ENCODE results near the gene APBA2.
"Not testable (repeated sequence)": the region's sequence is repeated elsewhere in the genome, so short reads cannot be mapped to it uniquely, and the experiment has no call there.

APBA2 gene

DNA sequence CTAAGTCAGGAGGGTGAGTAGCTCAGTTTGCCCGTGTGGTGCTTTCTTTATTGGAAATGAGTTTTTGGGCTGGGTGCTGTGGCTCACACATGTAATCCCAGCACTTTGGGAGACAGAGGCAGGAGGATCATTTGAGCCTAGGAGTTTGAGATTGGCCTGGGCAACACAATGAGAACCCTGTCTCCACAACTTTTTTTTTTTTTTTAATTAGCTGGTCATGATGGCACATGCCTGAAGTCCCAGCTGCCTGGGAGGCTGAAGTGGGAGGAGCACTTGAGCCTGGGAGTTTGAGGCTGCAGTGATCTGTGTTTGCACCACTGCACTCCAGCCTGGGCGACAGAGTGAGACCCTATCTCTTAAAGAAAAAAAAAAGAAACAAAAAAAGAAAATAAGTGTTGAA is 208.9 kb downstream of the APBA2 start:
- DNase-seq: peak; percentile 13

- no peak for DNase-seq
Measured at GRCh38 chr15:29095746-29096145, 210.0 kb downstream of the APBA2 start.

DNA sequence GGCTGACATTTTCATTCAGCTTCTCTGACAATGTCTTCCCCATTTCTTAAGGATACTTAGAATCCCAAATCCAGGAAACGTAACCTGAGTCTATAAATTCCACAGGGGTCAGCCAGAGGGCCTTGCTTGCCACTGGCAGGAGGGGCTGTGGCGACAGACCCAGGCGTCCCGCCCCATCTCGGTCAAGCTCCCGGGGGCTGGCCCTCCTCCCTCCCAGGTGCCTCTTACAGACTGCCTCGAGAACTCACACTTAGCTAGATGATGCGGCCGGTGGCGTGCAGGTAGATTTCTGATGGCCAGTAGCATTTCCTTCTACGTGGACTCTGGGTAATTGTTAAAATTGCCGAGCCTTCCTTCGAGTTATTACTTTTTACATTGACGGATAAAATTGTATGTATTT is 211.4 kb downstream of the APBA2 start:
- DNase-seq: no peak

DNA sequence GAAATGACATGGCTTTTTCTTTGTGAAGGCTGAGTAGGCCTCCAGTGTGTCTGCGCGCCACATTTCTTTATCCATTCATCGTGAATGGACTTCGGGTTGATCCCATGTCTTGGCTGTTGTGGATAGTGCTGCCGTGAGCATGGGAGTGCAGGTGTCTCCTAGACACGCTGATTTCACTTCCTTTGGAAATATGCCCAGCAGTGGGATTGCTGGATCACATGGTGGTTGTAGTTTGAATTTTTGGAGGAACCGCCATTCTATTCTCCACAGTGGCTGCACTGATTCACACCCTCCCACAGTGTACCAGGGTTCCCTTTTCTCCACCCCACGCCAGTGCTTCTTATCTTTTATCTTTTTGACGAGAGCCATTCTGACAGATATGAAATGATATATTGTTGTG is 212.2 kb downstream of the APBA2 start:
- no peak for DNase-seq

GRCh38 chr15:29098652-29099051 is 212.9 kb downstream of the APBA2 start:
- no peak for DNase-seq

DNA sequence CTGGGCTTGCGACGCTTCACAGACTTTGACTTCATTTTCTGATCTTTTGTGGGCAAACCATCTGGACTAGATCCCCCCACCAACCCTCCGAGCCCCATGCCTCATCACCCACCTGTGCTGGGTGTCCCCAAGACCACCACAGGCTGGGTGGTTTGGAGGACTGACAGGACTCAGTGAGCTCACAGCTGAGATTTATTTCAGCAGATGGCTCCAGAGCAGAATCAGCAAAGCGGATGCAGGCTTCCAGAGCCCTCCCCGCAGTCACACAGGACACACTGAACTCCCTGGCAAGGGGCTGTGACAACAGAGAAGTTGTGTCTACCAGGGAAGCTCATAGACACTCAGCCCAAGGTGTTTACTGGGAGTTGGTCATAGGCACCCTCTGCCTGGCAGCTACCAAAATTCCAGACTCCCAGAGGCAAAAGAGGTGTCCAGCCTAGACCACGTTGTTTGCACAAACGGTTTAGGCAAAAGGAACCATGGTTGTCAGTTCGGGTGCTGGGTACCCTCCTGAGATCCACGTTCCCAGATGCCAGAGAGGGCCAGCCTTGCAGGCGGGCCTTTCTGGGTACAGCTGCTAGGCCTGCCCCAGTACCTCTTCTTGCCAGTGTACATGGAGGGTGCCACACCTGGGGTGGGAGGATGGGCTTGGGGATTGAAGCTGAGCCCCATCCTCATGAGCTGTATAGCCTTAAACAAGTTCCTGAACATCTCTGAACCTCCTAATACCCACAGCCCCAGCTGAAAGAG is 213.5 kb downstream of the APBA2 start:
- DNase-seq: no peak

- DNase-seq: no peak
Measured at GRCh38 chr15:29100486-29101000, 214.8 kb downstream of the APBA2 start.

DNA sequence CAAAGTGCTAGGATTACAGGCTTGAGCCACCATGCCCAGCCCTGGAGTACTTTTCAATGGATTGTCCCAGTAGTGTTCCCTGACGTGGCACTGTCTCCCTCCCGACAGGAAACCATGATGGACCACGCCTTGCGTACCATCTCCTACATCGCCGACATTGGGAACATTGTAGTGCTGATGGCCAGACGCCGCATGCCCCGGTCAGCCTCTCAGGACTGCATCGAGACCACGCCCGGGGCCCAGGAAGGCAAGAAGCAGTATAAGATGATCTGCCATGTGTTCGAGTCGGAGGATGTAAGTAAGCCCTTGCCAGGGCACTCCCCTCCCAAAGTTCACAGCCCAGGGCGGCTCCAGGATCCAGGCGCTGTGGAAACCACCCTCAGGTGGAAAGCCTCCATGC is 215.7 kb downstream of the APBA2 start:
- DNase-seq: no peak

GRCh38 chr15:29102173-29102794 is 216.5 kb downstream of the APBA2 start:
- not testable (repeated sequence) for DNase-seq

DNA sequence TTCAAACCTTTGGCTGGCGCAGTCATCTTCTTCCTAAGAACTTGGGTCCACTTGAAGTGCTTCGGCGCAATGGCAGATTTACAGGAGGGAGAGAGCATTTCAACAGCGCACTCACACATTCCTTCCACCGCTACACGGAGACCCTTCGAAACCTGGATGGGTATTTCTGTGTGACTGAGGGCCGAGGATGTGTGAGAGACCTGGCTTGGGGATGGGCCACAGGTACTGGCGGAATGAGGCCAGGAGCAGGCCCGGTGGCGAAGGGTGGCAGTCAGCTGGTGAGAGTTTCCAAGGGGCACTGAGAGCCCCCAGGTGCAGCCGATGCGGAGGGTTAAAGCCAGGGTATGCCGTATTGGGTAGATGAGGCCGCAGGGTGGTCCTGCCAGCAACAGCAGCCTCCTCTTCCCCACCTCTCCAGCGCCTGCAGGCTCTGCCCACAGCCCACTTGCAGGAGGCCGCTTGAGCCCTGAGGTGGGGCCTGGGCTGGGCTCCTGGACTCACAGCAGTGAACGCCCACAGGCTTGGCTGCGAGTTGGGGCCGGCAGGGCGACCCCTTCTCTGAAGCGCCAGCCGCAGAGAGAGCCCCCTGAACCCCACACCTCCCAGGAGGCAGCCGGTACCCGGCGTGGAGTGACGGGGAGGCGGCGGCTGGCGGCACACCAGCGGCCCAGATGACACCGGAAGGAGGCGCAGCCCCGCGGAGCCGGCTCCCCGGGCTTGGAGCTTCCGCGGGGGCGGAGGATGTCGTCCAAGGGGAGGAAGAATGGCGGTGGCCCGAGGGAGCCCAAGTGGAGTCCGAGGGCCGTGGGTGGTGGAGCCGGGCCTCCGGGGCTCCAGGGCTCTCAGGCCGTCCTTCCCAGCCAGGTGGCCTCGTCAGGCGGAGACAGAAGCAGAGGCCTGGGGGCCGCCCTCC is 217.4 kb downstream of the APBA2 start:
- no peak for DNase-seq

DNA sequence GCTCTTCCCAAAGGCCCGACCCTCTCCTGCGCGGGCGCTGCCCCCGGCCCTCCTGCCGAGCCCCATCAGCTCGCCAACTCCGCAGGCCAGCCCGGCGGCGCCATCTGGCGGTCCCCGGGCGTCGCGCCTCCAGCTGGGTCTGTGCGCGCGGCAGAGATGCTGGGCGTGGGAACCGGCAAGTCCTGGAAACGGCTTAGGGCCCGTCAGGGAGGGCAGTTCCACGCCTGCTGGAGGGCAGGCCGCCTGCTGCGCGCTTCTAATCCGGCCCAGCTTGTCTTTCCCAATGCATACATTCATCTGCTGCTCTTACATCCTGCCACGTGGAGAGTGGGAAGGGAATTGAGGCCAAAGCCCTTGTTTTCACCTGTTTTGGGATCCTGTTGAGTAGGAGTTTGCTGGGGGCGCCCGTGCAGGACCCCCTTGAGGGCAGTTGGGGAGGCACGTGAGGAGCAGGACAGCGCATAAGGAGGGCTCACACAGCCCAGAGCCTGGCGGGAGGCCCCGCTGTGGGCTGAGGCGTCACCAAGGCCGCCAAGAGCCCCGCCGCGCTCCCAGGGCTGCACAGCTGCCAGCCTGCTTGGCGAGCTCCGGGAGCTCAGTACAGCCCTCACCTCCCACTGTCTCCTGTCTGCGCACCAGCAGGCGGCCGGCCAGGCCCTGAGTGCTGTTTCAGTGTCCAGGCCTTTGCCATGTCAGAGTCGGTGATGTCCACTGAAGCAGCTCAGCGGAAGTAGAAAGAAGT is 218.2 kb downstream of the APBA2 start:
- DNase-seq: no peak

DNA sequence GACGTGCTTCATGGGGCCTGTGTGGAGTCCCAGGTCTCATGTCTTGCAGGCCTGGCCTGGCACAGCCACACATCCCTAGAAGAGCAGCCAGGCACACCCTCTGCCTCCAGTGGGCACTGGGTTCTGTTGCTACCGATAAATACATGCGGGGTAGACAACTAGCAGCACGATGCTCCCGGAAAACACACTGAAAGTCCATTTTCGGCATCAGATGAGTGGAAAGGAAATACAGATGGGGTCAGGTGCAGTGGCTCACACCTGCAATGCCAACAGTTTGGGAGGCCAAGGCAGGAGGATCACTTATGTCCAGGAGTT is 218.7 kb downstream of the APBA2 start:
- no peak for DNase-seq

GRCh38 chr15:29105151-29105854 is 219.5 kb downstream of the APBA2 start:
- DNase-seq: no peak

- no peak for DNase-seq
Measured at GRCh38 chr15:29106116-29106515, 220.3 kb downstream of the APBA2 start.

- no peak for DNase-seq
Measured at GRCh38 chr15:29106551-29107290, 220.9 kb downstream of the APBA2 start.

GRCh38 chr15:29107291-29107890 is 221.6 kb downstream of the APBA2 start:
- no peak for DNase-seq

DNA sequence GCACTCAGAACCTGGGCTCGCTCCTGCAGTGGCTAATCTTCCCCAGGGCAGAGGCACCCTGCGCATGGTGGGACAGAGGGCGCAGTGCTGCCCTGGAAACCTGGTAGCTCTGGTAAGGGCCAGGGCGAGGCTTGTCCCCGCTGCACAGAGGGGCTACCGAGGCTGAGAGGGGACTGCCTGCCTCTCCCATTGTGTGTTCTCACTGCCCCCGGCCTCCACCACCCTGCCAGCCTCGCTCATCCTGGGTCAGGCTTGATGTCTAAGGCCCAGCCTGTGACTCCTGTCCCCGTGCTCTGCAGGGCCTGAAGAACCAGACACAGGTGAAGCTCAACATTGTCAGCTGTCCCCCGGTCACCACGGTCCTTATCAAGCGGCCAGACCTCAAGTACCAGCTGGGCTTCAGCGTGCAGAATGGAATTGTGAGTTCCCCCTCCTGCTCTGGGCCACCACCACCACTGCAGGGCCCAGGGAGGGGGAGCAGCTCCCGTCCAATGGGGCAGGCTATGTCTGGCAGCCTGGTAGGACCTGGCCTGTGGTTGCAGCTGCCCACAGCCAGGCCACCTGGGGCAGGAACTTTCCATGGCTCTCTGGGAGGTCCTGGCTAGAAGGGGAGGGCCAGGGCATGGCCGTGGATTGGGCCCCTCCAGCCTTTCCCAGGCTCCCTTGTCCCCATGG is 222.3 kb downstream of the APBA2 start:
- no peak for DNase-seq

- DNase-seq: no peak
Measured at GRCh38 chr15:29109762-29110161, 224.0 kb downstream of the APBA2 start.

GRCh38 chr15:29110176-29110575 is 224.4 kb downstream of the APBA2 start:
- DNase-seq: no peak

- DNase-seq: no peak
Measured at GRCh38 chr15:29110733-29111132, 225.0 kb downstream of the APBA2 start.

Measured in NCI-H1105 treated with DMSO at 0.1 percent for 48 hours (cell line).